ENCODE data around the gene KLHL22. TPM values are rescaled to one million over a fixed set of nuclear protein-coding genes. Genes with fewer than 3 reads are reported as not detected.

The KLHL22 gene
- total RNA-seq, 4 donors from 2014 or later = 12.3 to 29.7 (median 18.3) TPM

GRCh38 chr22:20522134-20523004 is 26.8 kb upstream of the KLHL22 start:
- no peak for DNase-seq (ENCODE audit: low spot score in 2 of 2)
- no peak overlapping the region for H3K27ac ChIP-seq
- H3K36me3 ChIP-seq = peaks cover 24% of the 10 kb centered on the region
- no peak overlapping the region for H3K4me3 ChIP-seq
- peaks cover 41% of the 10 kb centered on the region for H3K4me1 ChIP-seq
- no peaks in the 10 kb centered on the region for H3K9me3 ChIP-seq
- no peaks in the 10 kb centered on the region for H3K27me3 ChIP-seq
- TF ChIP-seq POLR2A (IDR thresholded peaks at IDR 0.05) = no peak
- no peak for TF ChIP-seq EP300 (IDR thresholded peaks at IDR 0.05)
- TF ChIP-seq POLR2AphosphoS5 (IDR thresholded peaks at IDR 0.05) = no peak
- no peak for TF ChIP-seq CTCF (IDR thresholded peaks at IDR 0.05)
- WGBS = 74% methylated on average over 11 of the region's 11 CpGs

GRCh38 chr22:20520093-20520511 is 24.5 kb upstream of the KLHL22 start:
- H3K4me3 ChIP-seq = no peak overlapping the region
- DNase-seq (ENCODE audit: low spot score in 2 of 2) = no peak
- no peaks in the 10 kb centered on the region for H3K9me3 ChIP-seq
- peaks cover 23% of the 10 kb centered on the region for H3K36me3 ChIP-seq
- TF ChIP-seq CTCF (IDR thresholded peaks at IDR 0.05) (no peak), POLR2AphosphoS5 (IDR thresholded peaks at IDR 0.05) (no peak), POLR2A (IDR thresholded peaks at IDR 0.05) (no peak), EP300 (IDR thresholded peaks at IDR 0.05) (no peak)
- 65% methylated on average over 7 of the region's 7 CpGs for WGBS
- H3K27ac ChIP-seq = no peak overlapping the region
- H3K4me1 ChIP-seq = peaks cover 46% of the 10 kb centered on the region
- no peaks in the 10 kb centered on the region for H3K27me3 ChIP-seq

DNA sequence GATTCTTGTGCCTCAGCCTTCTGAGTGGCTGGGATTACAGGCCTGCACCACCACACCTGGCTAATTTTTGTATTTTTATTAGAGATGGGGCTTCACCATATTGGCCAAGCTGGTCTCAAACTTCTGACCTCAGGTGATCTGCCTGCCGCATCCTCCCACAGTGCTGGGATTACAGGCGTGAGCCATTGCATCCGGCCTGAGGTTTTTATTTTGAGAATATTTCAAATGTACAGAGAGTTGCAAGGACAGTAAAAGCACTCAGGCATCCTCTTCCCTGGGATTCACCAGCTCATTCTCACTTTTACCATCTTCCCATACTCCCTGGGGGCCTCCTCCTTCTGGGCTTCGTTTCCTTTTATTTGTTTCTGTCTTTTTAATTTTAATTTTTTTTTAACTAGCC is 24.0 kb upstream of the KLHL22 start:
- Histone ChIP-seq H3K4me3 (no peak overlapping the region), H3K9me3 (no peaks in the 10 kb centered on the region), H3K27ac (no peak overlapping the region), H3K27me3 (no peaks in the 10 kb centered on the region), H3K4me1 (peaks cover 52% of the 10 kb centered on the region), H3K36me3 (peaks cover 23% of the 10 kb centered on the region)
- TF ChIP-seq POLR2A (IDR thresholded peaks at IDR 0.05) = no peak
- TF ChIP-seq EP300 (IDR thresholded peaks at IDR 0.05) = no peak
- TF ChIP-seq CTCF (IDR thresholded peaks at IDR 0.05) = no peak
- TF ChIP-seq POLR2AphosphoS5 (IDR thresholded peaks at IDR 0.05) = no peak
- DNase-seq (ENCODE audit: low spot score in 2 of 2) = no peak
- 71% methylated on average over 4 of the region's 4 CpGs for WGBS

- Histone ChIP-seq H3K27me3 (no peaks in the 10 kb centered on the region), H3K27ac (no peak overlapping the region), H3K4me1 (peaks cover 48% of the 10 kb centered on the region), H3K9me3 (no peaks in the 10 kb centered on the region), H3K36me3 (peaks cover 26% of the 10 kb centered on the region), H3K4me3 (no peak overlapping the region)
- TF ChIP-seq POLR2A (IDR thresholded peaks at IDR 0.05) (no peak), EP300 (IDR thresholded peaks at IDR 0.05) (no peak), CTCF (IDR thresholded peaks at IDR 0.05) (no peak), POLR2AphosphoS5 (IDR thresholded peaks at IDR 0.05) (no peak)
- WGBS = 81% methylated on average over 13 of the region's 13 CpGs
- DNase-seq (ENCODE audit: low spot score in 2 of 2) = no peak
Measured at GRCh38 chr22:20517841-20518592, 22.4 kb upstream of the KLHL22 start.

DNA sequence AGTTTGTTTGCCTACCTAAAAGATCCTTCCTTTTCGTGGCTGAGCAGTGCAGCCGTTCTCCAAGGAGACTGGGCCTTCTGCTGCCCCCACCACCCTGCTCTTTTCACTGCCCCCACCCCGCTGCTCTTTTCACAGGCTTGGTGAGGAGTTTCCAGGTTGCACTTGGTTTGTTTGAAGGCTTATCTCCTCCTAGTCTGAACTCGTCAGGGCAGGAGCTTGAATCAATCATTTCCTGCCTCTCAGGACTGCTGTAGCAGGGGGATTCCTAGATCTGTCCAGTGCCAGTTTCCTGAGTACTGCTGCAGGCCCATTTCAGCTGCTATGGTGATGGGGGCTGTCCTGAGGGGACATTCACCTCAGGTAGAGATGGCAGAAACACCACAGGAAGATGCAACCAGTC is 21.8 kb upstream of the KLHL22 start:
- H3K27ac ChIP-seq = no peak overlapping the region
- no peaks in the 10 kb centered on the region for H3K27me3 ChIP-seq
- peaks cover 26% of the 10 kb centered on the region for H3K36me3 ChIP-seq
- no peaks in the 10 kb centered on the region for H3K9me3 ChIP-seq
- peaks cover 42% of the 10 kb centered on the region for H3K4me1 ChIP-seq
- no peak for DNase-seq (ENCODE audit: low spot score in 2 of 2)
- 41% methylated on average over 4 of the region's 4 CpGs for WGBS
- H3K4me3 ChIP-seq = no peak overlapping the region
- TF ChIP-seq POLR2AphosphoS5 (IDR thresholded peaks at IDR 0.05) = no peak
- no peak for TF ChIP-seq POLR2A (IDR thresholded peaks at IDR 0.05)
- TF ChIP-seq EP300 (IDR thresholded peaks at IDR 0.05) = no peak
- TF ChIP-seq CTCF (IDR thresholded peaks at IDR 0.05) = no peak
